BJ (cell line): ENCODE measurements around the gene MLLT3. TPM values are rescaled to one million over a fixed set of nuclear protein-coding genes. Genes with fewer than 3 reads are reported as not detected.

Source experiments
- CTCF ChIA-PET: fragments of 350-600 bp; formaldehyde crosslinking; extraction: SDS; loops from one replicate; lab custom pipeline; 2021; ENCODE audit warnings: antibody characterized with exemption, inconsistent platforms; lab: Yijun Ruan, JAX
- POLR2A ChIA-PET: fragments of 300-600 bp; sonication (Branson Sonifier 250); formaldehyde crosslinking; extraction: SDS; loops from one replicate; lab custom pipeline; 2021; ENCODE audit warnings: antibody characterized with exemption; lab: Charles Lee
- DNase-seq: peaks from one replicate; pipeline ENCODE4 v3.0.0-alpha.2; 2011; ENCODE audit warnings: low read depth
- H3K27me3 ChIP-seq: 2 replicates; pipeline ENCODE4 v1.6.0; 2011; ENCODE audit warnings: low read length; ENCODE audit not compliant: control insufficient read depth, insufficient read depth
- H3K36me3 ChIP-seq: 2 replicates; pipeline ENCODE4 v1.5.1; 2011; ENCODE audit warnings: low read length; ENCODE audit not compliant: control insufficient read depth, insufficient read depth
- H3K4me3 ChIP-seq: 2 replicates; pipeline ENCODE4 v1.5.1; 2011; ENCODE audit warnings: low read depth, mild to moderate bottlenecking, control low read depth, low read length
- CTCF ChIP-seq: IDR thresholded peaks from 2 replicates; pipeline ENCODE4 v1.5.1; 2011; ENCODE audit warnings: low read depth, mild to moderate bottlenecking, control low read depth, inconsistent platforms, low read length, moderate library complexity; ENCODE audit not compliant: insufficient read depth
- polyA plus RNA-seq: library from polyadenylated mRNA; depleted of rRNA; stranded (reverse); fragments of >200 nt; gene quantifications from 2 replicates; pipeline ENCODE4 v1.2.3, GENCODE V29; 2011

Gene MLLT3
- polyA plus RNA-seq, 1 experiment, result 13.8 TPM

- DNase-seq, result no peak
- Histone ChIP-seq H3K4me3 (peak overlapping the region; percentile 77), H3K36me3 (peaks cover 2% of the 10 kb centered on the region; the same call in 1 of the 2 replicates), H3K27me3 (no peaks in the 10 kb centered on the region)
- ChIA-PET CTCF (interaction anchor here (1.1 to 7.4 kb wide), 9 partner anchors 11 to 696 kb away, joined by 3 to 103 read pairs (median 9); no protein-coding TSS in a partner anchor), POLR2A (interaction anchor here (0.6 to 0.8 kb wide), 2 partner anchors 60 to 268 kb away, joined by 4 to 5 read pairs; no protein-coding TSS in a partner anchor)
- no peak for TF ChIP-seq CTCF
These were observed 885 bp upstream of the MLLT3 start for GRCh38 chr9:20623021-20623747.

- POLR2A ChIA-PET, result interaction anchor here (0.6 to 0.7 kb wide), 2 partner anchors 315 to 1386 kb away, joined by 5 to 11 read pairs; no protein-coding TSS in a partner anchor
- CTCF ChIA-PET, result interaction anchor here (0.6 to 7.4 kb wide), 10 partner anchors 10 to 695 kb away, joined by 3 to 103 read pairs (median 4); no protein-coding TSS in a partner anchor
- Histone ChIP-seq H3K4me3 (peak overlapping the region; percentile 77), H3K36me3 (peaks cover 2% of the 10 kb centered on the region; the same call in 1 of the 2 replicates), H3K27me3 (no peaks in the 10 kb centered on the region)
- TF ChIP-seq CTCF, result no peak
- DNase-seq, result no peak
These were observed 599 bp downstream of the MLLT3 start for GRCh38 chr9:20621471-20622329.

GRCh38 chr9:20620650-20621470 is 1.4 kb downstream of the MLLT3 start:
- no peak for TF ChIP-seq CTCF
- no peak for DNase-seq
- Histone ChIP-seq H3K27me3 (no peaks in the 10 kb centered on the region), H3K36me3 (peaks cover 2% of the 10 kb centered on the region; the same call in 1 of the 2 replicates), H3K4me3 (peak overlapping the region; percentile 77)
- ChIA-PET CTCF (interaction anchor here (0.6 to 7.4 kb wide), 5 partner anchors 9 to 425 kb away, joined by 3 to 103 read pairs (median 3); no protein-coding TSS in a partner anchor), POLR2A (no interaction called here)

GRCh38 chr9:20619487-20620200 is 2.7 kb downstream of the MLLT3 start:
- H3K4me3 ChIP-seq, result peak overlapping the region; percentile 77
- no peak for DNase-seq
- TF ChIP-seq CTCF, result no peak
- POLR2A ChIA-PET, result no interaction called here
- H3K36me3 ChIP-seq, result peaks cover 2% of the 10 kb centered on the region; the same call in 1 of the 2 replicates
- H3K27me3 ChIP-seq, result no peaks in the 10 kb centered on the region
- CTCF ChIA-PET, result interaction anchor here (0.5 to 1.5 kb wide), 4 partner anchors 56 to 696 kb away, joined by 3 read pairs; no protein-coding TSS in a partner anchor
